ENCODE data around the gene CCT6B. TPM values are rescaled to one million over a fixed set of nuclear protein-coding genes. Genes with fewer than 3 reads are reported as not detected.
A peak's percentile ranks its signal among the peaks of the same experiment; 100 is the strongest.
"Not testable (repeated sequence)": the region's sequence is repeated elsewhere in the genome, so short reads cannot be mapped to it uniquely, and the experiment has no call there.

CCT6B gene
- total RNA-seq, 2 experiments from 2014 or later: 0.95 to 1.6 TPM

DNA sequence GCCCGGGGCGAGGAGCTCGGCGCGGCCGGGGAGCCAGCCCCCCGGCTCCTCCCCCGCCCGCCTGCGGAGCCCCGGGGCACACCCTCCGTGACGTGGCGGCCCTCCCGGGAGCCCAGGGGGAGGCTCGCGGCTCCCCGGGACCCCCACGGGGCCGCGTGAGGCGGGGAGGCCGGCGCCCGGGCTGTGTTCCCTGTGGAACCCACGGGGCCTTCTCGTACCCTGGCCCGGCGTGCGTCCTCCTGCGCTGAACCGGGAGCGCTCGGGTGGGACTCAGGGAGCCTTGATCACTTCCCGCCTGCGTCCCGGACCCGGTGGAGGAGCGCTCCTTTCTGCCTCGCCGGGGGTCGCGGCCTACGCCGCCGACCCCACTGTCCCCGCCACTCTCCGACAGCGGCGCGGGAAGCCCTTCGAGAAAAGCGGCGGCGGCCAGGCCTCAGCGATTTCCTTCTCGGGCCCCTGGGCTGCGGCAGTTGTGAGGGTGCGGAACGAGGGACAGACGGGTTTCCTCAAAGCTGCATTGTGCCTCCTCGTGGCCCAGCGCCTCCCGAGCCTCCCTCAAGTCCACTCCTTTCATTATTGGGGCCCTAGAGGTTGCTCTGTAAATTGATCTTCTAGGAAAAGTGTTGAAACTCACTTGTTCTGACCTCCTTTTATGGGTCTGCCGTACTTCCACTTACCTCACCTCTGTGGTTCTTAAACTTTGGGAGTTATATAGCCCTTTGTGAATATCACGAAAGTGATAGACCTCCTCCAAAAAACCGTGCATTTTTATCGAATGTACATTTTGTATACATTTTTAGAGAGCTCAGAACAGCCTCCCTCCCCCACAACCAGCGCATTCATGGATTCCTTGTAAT, 19.6 kb upstream of the CCT6B start:
- no peaks in the 10 kb centered on the region for H3K27me3 Mint-ChIP-seq
- H3K9me3 Mint-ChIP-seq (ENCODE audit: low read depth): no peaks in the 10 kb centered on the region
- H3K36me3 Mint-ChIP-seq (ENCODE audit: low read depth): peaks cover 20% of the 10 kb centered on the region
- CTCF ChIA-PET: interaction anchor here (0.7 to 4.9 kb wide), 14 partner anchors 11 to 554 kb away, joined by 3 to 25 read pairs (median 4); partner anchors contain the start of genes CCT6B, RAD51D, TMEM132E and ZNF830
- H3K27ac Mint-ChIP-seq: peak overlapping the region; percentile 93
- intact Hi-C loops (cut with DNase I, micrococcal nuclease): loop anchor here (1.0 to 10.0 kb wide), 11 partner anchors 20 to 828 kb away; partner anchors contain the start of genes CCT6B (in 2 of the 2), ZNF830 (in 2 of the 2), AP2B1 (in 1 of the 2) and NLE1 (in 1 of the 2)
- ATAC-seq: peak; percentile 82
- peak overlapping the region; percentile 86 for H3K4me3 Mint-ChIP-seq
- H3K4me1 Mint-ChIP-seq: peaks cover 50% of the 10 kb centered on the region
- DNase-seq: peak; percentile 82
- POLR2A ChIA-PET: interaction anchor here (0.6 to 1.5 kb wide), 7 partner anchors 10 to 603 kb away, joined by 3 to 5 read pairs (median 4); no protein-coding TSS in a partner anchor

DNA sequence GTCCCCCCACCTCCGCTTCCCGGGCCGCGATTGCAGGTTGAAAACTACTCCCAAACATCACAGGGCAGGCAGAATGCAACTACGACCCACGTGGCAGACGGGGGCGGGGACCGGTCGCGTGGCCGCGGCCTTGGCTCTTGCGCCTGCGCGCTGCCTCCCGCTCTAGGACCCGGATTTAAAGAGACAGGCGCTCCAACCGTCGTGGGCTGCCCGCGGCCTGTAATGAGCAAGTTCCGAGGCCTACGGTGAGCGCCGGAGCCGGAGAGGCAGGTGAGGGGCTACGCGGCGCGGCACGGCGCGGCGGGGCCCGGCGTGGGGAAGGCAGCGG, 19.1 kb upstream of the CCT6B start, which contains the start of gene LIG3:
LIG3 (plus strand) TSS at position 160 of the 328 bp plus-strand sequence. CDS start 2,494 bp downstream, outside the sequence.
- Mint-ChIP-seq H3K36me3 (ENCODE audit: low read depth) (peaks cover 20% of the 10 kb centered on the region), H3K27ac (peak within 1 kb of the TSS; percentile 98), H3K4me1 (peaks cover 47% of the 10 kb centered on the region), H3K9me3 (ENCODE audit: low read depth) (no peaks in the 10 kb centered on the region), H3K4me3 (peak within 1 kb of the TSS; percentile 86), H3K27me3 (no peaks in the 10 kb centered on the region)
- DNase-seq (peak; percentile 97), ATAC-seq (peak; percentile 86)
- POLR2A ChIA-PET: interaction anchor here (0.6 to 1.5 kb wide), 4 partner anchors 16 to 140 kb away, joined by 3 to 4 read pairs (median 4); no protein-coding TSS in a partner anchor
- CTCF ChIA-PET: interaction anchor here (0.9 to 4.9 kb wide), 7 partner anchors 19 to 401 kb away, joined by 3 to 25 read pairs (median 4); partner anchors contain the start of genes CCT6B, RAD51D, TMEM132E and ZNF830
- intact Hi-C loops (cut with DNase I, micrococcal nuclease): loop anchor here (1.0 to 10.0 kb wide), 11 partner anchors 19 to 829 kb away; partner anchors contain the start of genes AP2B1 (in 1 of the 2), CCT6B (in 1 of the 2), NLE1 (in 1 of the 2) and RAD51D (in 1 of the 2)

DNA sequence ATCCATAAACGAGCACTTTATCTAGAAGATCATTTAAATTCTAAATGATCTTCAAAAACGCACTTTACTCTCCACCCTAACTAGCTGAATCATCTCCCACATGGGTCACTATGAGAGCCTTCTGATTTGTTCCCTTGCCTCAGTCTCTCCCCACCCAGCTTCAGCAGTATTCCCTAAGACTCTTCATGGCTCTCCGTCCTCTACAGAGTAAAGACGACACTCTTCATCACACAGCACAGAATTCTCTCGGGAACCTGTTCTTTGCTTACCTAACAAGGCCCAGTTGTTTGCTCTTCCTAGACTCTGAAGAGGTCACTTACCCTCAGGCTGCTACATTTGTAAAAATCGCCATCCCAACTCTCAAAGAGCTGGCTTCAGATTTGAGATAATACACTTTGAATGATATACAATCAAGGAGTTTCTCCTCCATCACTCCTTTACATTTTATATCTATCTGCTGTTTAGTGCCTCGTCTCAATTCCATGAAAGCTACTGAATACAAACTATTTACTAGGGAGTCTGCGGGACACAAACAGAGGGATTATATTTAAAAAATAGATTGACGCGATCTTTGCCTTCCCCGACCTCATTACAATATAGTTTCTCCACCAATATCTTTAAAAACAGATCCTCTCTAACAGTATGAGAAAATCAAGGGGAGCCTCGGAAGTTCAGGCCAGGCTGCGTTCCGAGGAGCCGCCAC, 18.5 kb upstream of the CCT6B start:
- H3K36me3 Mint-ChIP-seq (ENCODE audit: low read depth): peaks cover 20% of the 10 kb centered on the region
- H3K4me1 Mint-ChIP-seq: peaks cover 48% of the 10 kb centered on the region
- ChIA-PET POLR2A (interaction anchor here (0.6 to 1.5 kb wide), 3 partner anchors 39 to 830 kb away, joined by 3 to 4 read pairs (median 3); no protein-coding TSS in a partner anchor), CTCF (interaction anchor here (0.8 to 4.9 kb wide), 5 partner anchors 16 to 139 kb away, joined by 3 to 25 read pairs (median 4); partner anchors contain the start of genes CCT6B, RAD51D and ZNF830)
- H3K27ac Mint-ChIP-seq: peak overlapping the region; percentile 98
- ATAC-seq (no peak), DNase-seq (no peak)
- H3K4me3 Mint-ChIP-seq: peak overlapping the region; percentile 84
- intact Hi-C loops (cut with DNase I, micrococcal nuclease): loop anchor here (1.0 to 10.0 kb wide), 11 partner anchors 18 to 830 kb away; partner anchors contain the start of genes AP2B1 (in 1 of the 2), CCT6B (in 1 of the 2), NLE1 (in 1 of the 2) and RAD51D (in 1 of the 2)
- H3K27me3 Mint-ChIP-seq: no peaks in the 10 kb centered on the region
- no peaks in the 10 kb centered on the region for H3K9me3 Mint-ChIP-seq (ENCODE audit: low read depth)

DNA sequence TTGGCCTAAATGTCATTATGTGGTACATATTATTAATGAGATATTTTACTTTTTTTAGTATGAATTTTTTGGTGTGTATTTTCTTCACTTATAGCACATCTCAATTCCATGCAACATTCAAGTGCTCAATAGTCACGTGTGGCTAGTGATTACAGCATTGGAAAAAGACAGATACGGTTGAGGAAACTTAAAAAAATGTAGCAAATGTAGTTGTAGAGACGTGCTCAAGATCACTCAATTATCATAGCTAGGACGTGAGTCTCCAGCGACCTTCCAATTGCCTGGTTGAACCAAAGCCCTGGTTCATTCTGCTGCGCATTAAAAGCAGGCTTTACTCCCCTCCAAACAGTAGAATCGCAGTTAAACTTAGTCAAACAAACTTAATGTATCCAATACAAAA, 17.9 kb upstream of the CCT6B start:
- H3K36me3 Mint-ChIP-seq (ENCODE audit: low read depth): peaks cover 17% of the 10 kb centered on the region
- CTCF ChIA-PET: interaction anchor here (0.6 to 4.9 kb wide), 5 partner anchors 15 to 437 kb away, joined by 3 to 25 read pairs (median 4); partner anchors contain the start of gene RAD51D
- intact Hi-C loops (cut with DNase I, micrococcal nuclease): no loop called here

DNA sequence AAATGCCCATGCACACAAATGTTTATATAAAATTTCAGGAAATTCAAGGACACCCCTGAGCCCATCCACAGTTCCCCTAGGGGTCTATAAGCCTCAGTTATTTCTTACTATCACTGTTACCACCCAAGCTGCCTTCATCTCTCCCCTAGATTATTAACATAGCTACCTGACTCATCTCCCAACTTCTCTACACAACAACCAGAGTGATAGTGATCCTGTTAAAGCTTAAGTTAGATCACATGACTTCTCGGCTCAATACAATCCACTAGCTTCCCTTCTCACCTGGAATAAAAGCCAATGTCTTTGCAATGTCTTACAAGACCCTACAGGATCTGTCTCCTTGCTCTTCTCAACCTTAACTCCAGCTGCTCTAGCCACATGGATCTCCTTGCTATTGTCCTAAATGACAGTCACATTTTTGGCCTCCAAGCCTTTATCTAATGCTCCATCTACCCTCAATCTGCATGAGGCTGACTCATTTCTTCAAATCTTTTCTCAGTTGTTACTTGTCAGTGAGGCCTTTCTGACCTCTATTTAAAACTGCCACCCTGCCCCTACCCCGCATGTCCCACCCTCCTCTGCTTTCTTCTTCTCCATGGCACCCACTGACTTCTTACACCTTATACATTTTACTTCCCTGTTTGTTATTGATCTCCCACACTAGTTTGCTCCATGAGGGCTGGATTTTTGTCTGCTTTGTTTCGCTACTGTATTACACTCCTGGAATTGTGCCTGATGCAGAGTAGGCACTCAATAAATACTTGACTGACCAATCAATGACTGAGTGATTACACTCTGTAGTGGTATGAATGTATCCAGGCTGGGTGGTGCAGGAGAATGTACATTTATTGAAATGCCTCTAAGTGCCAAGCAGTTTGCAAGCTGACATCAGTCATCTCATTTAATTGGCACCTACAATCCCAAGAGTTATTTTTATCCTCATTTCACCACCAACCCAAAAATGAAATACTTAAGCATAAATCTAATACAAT, 13.8 kb upstream of the CCT6B start:
- POLR2A ChIA-PET: interaction anchor here (1.4 kb wide), 1 partner anchor 11 kb away, joined by 3 read pairs; no protein-coding TSS in a partner anchor
- intact Hi-C loops (cut with DNase I, micrococcal nuclease): no loop called here
- Mint-ChIP-seq H3K9me3 (ENCODE audit: low read depth) (no peaks in the 10 kb centered on the region), H3K36me3 (ENCODE audit: low read depth) (no peaks in the 10 kb centered on the region), H3K27me3 (no peaks in the 10 kb centered on the region), H3K4me3 (no peak overlapping the region), H3K27ac (peak overlapping the region; percentile 11), H3K4me1 (peaks cover 22% of the 10 kb centered on the region)
- DNase-seq: no peak
- peak; percentile 71 for ATAC-seq
- CTCF ChIA-PET: interaction anchor here (0.8 to 1.7 kb wide), 3 partner anchors 9 to 481 kb away, joined by 3 to 6 read pairs (median 3); partner anchors contain the start of gene RAD51D

More for the DNA sequence above, 17.9 kb upstream of the CCT6B start:
- no peak for ATAC-seq
- Mint-ChIP-seq H3K4me3 (peak overlapping the region; percentile 84), H3K9me3 (ENCODE audit: low read depth) (no peaks in the 10 kb centered on the region), H3K27me3 (no peaks in the 10 kb centered on the region), H3K27ac (peak overlapping the region; percentile 20), H3K4me1 (peaks cover 48% of the 10 kb centered on the region)
- POLR2A ChIA-PET: interaction anchor here (0.6 to 0.7 kb wide), 2 partner anchors 342 to 831 kb away, joined by 3 to 8 read pairs; no protein-coding TSS in a partner anchor
- DNase-seq: no peak

DNA sequence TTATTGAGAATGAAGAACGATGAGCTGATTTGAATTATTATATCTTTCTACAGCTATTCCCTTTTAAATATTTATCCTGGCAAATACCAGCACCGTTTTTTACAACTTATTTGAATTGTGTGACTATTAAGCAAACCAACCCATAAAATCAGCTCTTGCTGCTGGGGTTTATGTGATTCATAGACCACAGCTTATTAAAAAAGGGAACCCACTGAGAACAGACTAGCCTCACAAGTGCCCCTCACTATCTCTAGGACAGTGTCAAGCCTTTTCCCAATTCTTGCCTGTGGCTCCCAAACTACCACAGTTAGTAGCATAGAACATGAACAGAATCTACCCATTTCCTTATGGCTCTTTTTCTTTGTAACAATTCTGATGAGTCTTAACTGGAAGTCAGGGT, 12.9 kb upstream of the CCT6B start:
- no peaks in the 10 kb centered on the region for H3K27me3 Mint-ChIP-seq
- H3K4me3 Mint-ChIP-seq: no peak overlapping the region
- ChIA-PET POLR2A (interaction anchor here (1.4 kb wide), 1 partner anchor 10 kb away, joined by 3 read pairs; no protein-coding TSS in a partner anchor), CTCF (interaction anchor here (0.8 to 1.7 kb wide), 3 partner anchors 8 to 480 kb away, joined by 3 to 6 read pairs (median 3); partner anchors contain the start of gene RAD51D)
- DNase-seq (no peak), ATAC-seq (no peak)
- intact Hi-C loops (cut with DNase I, micrococcal nuclease): no loop called here
- H3K27ac Mint-ChIP-seq: peak overlapping the region; percentile 26
- no peaks in the 10 kb centered on the region for H3K9me3 Mint-ChIP-seq (ENCODE audit: low read depth)
- H3K36me3 Mint-ChIP-seq (ENCODE audit: low read depth): peaks cover 2% of the 10 kb centered on the region
- H3K4me1 Mint-ChIP-seq: peaks cover 15% of the 10 kb centered on the region

DNA sequence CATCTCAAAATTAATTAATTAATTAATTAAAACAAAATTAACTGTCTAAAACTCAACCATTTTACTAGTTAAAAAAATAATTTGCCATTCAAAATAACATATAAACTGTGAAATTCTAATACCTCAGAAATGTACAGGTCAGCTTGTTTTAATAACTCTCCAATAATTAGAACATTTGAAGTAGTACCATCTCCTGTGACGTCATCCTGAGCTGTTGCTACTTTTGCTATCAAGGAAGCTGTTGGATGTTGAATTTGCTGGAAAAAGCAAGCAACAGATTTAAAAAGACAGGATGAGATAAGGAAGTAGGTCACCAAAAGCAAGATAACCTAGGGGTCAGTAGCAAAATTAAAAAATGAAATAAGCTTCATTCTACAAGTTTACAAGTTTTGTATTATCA, 2.8 kb downstream of the CCT6B start:
- no peak for DNase-seq
- no peak for ATAC-seq
- H3K4me1 Mint-ChIP-seq: peaks cover 18% of the 10 kb centered on the region
- ChIA-PET CTCF (interaction anchor here (1.4 kb wide), 1 partner anchor 132 kb away, joined by 7 read pairs; no protein-coding TSS in a partner anchor), POLR2A (interaction anchor here (1.1 kb wide), 1 partner anchor 105 kb away, joined by 3 read pairs; the partner anchor contains the start of gene RFFL)
- H3K36me3 Mint-ChIP-seq (ENCODE audit: low read depth): peaks cover 14% of the 10 kb centered on the region
- intact Hi-C loops (cut with DNase I, micrococcal nuclease): no loop called here
- no peaks in the 10 kb centered on the region for H3K9me3 Mint-ChIP-seq (ENCODE audit: low read depth)
- H3K27ac Mint-ChIP-seq: no peak overlapping the region
- no peaks in the 10 kb centered on the region for H3K27me3 Mint-ChIP-seq
- no peak overlapping the region for H3K4me3 Mint-ChIP-seq

DNA sequence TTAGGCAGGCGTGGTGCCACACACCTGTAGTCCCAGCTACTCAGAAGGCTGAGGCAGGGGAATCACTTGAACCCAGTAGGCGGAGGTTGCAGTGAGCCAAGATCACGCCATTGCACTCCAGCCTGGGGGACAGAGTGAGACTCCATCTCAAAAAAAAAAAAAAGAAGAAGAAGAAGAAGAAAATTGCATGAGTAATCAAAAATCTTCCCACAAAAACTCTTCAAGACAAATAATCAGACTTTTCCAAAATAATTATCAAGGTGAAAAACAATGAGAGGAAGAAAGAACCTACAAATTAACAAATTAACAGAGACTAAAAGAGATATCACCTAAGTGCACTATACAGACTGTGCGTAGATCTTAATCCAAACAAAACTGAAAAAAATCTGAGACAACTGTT, 10.5 kb downstream of the CCT6B start:
- DNase-seq; H3K27me3 Mint-ChIP-seq; CTCF ChIA-PET; POLR2A ChIA-PET; H3K4me1 Mint-ChIP-seq; H3K9me3 Mint-ChIP-seq (ENCODE audit: low read depth); H3K36me3 Mint-ChIP-seq (ENCODE audit: low read depth); H3K4me3 Mint-ChIP-seq; intact Hi-C loops (cut with DNase I, micrococcal nuclease); H3K27ac Mint-ChIP-seq; ATAC-seq: not testable (repeated sequence)

DNA sequence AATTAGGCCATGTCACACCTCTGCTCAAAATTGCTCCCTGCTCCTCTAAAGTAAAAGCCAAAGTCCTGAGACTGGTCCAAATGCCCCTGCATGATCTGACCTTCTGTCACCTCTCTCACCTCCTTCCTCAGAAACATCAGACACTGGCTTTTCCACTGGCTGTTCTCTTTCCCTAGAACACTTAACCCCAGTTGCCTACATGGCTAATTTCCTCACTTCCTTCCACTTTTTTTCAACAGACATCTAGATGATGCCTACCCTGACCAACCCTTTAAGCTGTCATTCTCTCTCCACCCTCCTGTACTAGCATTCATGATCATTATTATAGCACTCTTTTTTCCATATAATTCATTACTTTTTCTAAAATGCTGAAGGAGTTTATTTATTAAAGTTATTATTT, 31.0 kb downstream of the CCT6B start:
- Mint-ChIP-seq H3K4me3 (no peak overlapping the region), H3K36me3 (ENCODE audit: low read depth) (no peaks in the 10 kb centered on the region), H3K4me1 (no peaks in the 10 kb centered on the region), H3K27me3 (peaks cover 2% of the 10 kb centered on the region), H3K27ac (no peak overlapping the region), H3K9me3 (ENCODE audit: low read depth) (no peaks in the 10 kb centered on the region)
- POLR2A ChIA-PET: no interaction called here
- intact Hi-C loops (cut with DNase I, micrococcal nuclease): no loop called here
- ATAC-seq (no peak), DNase-seq (no peak)
- CTCF ChIA-PET: interaction anchor here (1.0 kb wide), 1 partner anchor 283 kb away, joined by 3 read pairs; no protein-coding TSS in a partner anchor

DNA sequence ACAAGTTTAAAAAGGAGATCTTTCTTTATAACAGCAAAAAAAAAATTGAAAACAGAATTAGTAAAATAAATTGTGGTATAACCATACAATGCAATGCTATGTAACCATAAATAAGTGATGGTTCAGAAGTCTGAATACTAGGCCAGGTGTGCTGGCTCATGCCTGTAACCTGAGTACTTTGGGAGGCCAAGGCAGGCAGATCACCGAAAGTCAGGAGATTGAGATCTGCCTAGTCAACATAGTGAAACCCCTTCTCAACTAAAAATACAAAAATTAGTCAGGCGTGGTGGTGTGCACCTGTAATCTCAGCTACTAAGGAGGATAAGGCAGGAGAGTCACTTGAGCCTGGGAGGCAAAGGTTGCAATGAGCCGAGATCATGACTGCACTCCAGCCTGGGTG, 34.6 kb downstream of the CCT6B start:
- Mint-ChIP-seq H3K4me1 (no peaks in the 10 kb centered on the region), H3K27ac (no peak overlapping the region), H3K4me3 (no peak overlapping the region), H3K36me3 (ENCODE audit: low read depth) (no peaks in the 10 kb centered on the region), H3K27me3 (no peaks in the 10 kb centered on the region), H3K9me3 (ENCODE audit: low read depth) (no peaks in the 10 kb centered on the region)
- DNase-seq (no peak), ATAC-seq (no peak)
- ChIA-PET POLR2A (no interaction called here), CTCF (no interaction called here)
- intact Hi-C loops (cut with DNase I, micrococcal nuclease): no loop called here

Data from activated CD4-positive, alpha-beta T cell treated with anti-CD3 and anti-CD28 coated beads for 36 hours (primary cell).